Ovary (tissue), 9 donors: Measurements from ENCODE around the gene MEF2C. TPM values are rescaled to one million over a fixed set of nuclear protein-coding genes. Genes with fewer than 3 reads are reported as not detected.
A peak's percentile ranks its signal among the peaks of the same experiment; 100 is the strongest.

ENCODE experiments used
- DNase-seq, 5 donors: peaks; one replicate each; pipeline ENCODE4 v3.0.0-alpha.2; 2019 to 2020
- H3K27ac ChIP-seq, 2 donors: fragments of 200-600 bp; one replicate each; pipeline versions ENCODE4 v1.5.1 to v1.8.0; 2019 to 2022
- H3K27me3 ChIP-seq: fragments of 200-600 bp; one replicate; pipeline ENCODE4 v1.8.0; 2022
- H3K36me3 ChIP-seq: fragments of 200-600 bp; sonication (generic); one replicate; pipeline ENCODE4 v1.5.1; 2019
- H3K4me1 ChIP-seq: one replicate; pipeline ENCODE4 v1.8.1; 2013; ENCODE audit warnings: mild to moderate bottlenecking, moderate library complexity; ENCODE audit not compliant: insufficient read depth
- H3K4me3 ChIP-seq: fragments of 200-600 bp; sonication (generic); one replicate; pipeline ENCODE4 v1.5.1; 2017
- H3K9me3 ChIP-seq, 2 donors: fragments of 200-600 bp in 1 of 2; sonication (generic) in 1 of 2; one replicate each; pipeline versions ENCODE4 v1.5.1 to v1.8.1; 2013 to 2019; ENCODE audit warnings: mild to moderate bottlenecking in 1 of 2, moderate library complexity in 1 of 2
- CTCF ChIP-seq, 3 donors: fragments of 450-650 bp in 2 of 3; fragments of 200-600 bp in 1 of 3; IDR thresholded peaks; one replicate each; pipeline versions ENCODE4 v1.5.1 to v1.8.0; 2016 to 2022; ENCODE audit warnings: antibody characterized with exemption in 3 of 3, mild to moderate bottlenecking in 1 of 3
- EP300 ChIP-seq: sonication (generic); formaldehyde crosslinking; IDR thresholded peaks from one replicate; pipeline ENCODE4 v1.6.1; 2017; ENCODE audit warnings: antibody characterized with exemption
- POLR2A ChIP-seq: fragments of 450-650 bp; IDR thresholded peaks from one replicate; pipeline ENCODE4 v1.6.1; 2017; ENCODE audit warnings: antibody characterized with exemption, mild to moderate bottlenecking, moderate library complexity
- WGBS, 3 donors: extraction: QIAGEN DNeasy Blood & Tissue Kit in 1 of 3; methylation state at CpG; one replicate each; pipeline versions ENCODE4 v1.1.5 to v1.1.7; 2013 to 2017; 5-methylcytosine and 5-hydroxymethylcytosine counted together
- intact Hi-C, 4 donors: fragments of 100-400 bp; cut with DNase I; formaldehyde crosslinking; loops; one replicate each; pipeline versions ENCODE4 v1.11.0 to v1.15.1; 2022 to 2023
- polyA plus RNA-seq, 2 donors: library from polyadenylated mRNA; stranded (reverse); fragments of 200-250 nt in 1 of 2; fragments of 350-450 nt in 1 of 2; fragmentation: Illumina TruSeq in 1 of 2; extraction: RNeasy Lipid Tissue Mini Kit (QIAGEN cat#74804) in 1 of 2; gene quantifications; one replicate each; pipeline ENCODE4 v1.2.3, GENCODE V29; 2013 to 2014
- total RNA-seq, 7 donors: library from RNA; depleted of rRNA in 2 of 7; stranded (reverse); fragments of >200 nt in 2 of 7; fragmentation: NEBNext Ultra II Directional in 3 of 7; extraction: Animal tissue kit (Norgen Biotek cat#: 25700) in 3 of 7; gene quantifications; one replicate each; pipeline versions ENCODE4 v1.1.0 to v1.2.4, GENCODE V29; 2016 to 2023
- donor health status: DM: no; HTN: no; CAD: no; lungs with moderate emphysema.
- donor health status: DM: no; HTN: no; CAD: no.
- donor health status: Bipolar disorder and iron deficiency.
- donor health status: DM: yes; HTN: yes; CAD: no.
- donor health status: DM: no; HTN: no; CAD: no.
- donor health status: DM: yes; HTN: yes; CAD: no.

Gene MEF2C
- total and polyA plus RNA-seq, 9 donors, result 27.2 to 91.4 (median 73.8) TPM

GRCh38 chr5:88677376-88677895, 205.5 kb downstream of the MEF2C start:
- H3K4me1 ChIP-seq, result peaks cover 3% of the 10 kb centered on the region
- no peak overlapping the region for H3K27ac ChIP-seq
- H3K36me3 ChIP-seq, result no peaks in the 10 kb centered on the region
- peaks cover 7% of the 10 kb centered on the region for H3K27me3 ChIP-seq
- intact Hi-C loops, result no loop called here
- H3K4me3 ChIP-seq, result no peak overlapping the region
- 11 to 14% (median 13%) methylated on average over 4 of the region's 4 CpGs for WGBS, 3 donors
- no peak for TF ChIP-seq CTCF (IDR thresholded peaks at IDR 0.05)
- no peak for TF ChIP-seq POLR2A
- no peak for TF ChIP-seq EP300
- peaks cover 0 to 5% of the 10 kb centered on the region in 2 donors for H3K9me3 ChIP-seq
- DNase-seq, result no peak

GRCh38 chr5:88676637-88677375, 206.2 kb downstream of the MEF2C start:
- no peak for TF ChIP-seq CTCF (IDR thresholded peaks at IDR 0.05)
- no peak for TF ChIP-seq POLR2A
- TF ChIP-seq EP300, result no peak
- Histone ChIP-seq H3K27ac (no peak overlapping the region), H3K4me1 (peaks cover 3% of the 10 kb centered on the region), H3K9me3 (peaks cover 0 to 5% of the 10 kb centered on the region in 2 donors), H3K4me3 (no peak overlapping the region), H3K36me3 (no peaks in the 10 kb centered on the region), H3K27me3 (peaks cover 7% of the 10 kb centered on the region)
- 23 to 27% (median 24%) methylated on average over 8 of the region's 8 CpGs for WGBS, 3 donors
- no peak for DNase-seq
- intact Hi-C loops, result no loop called here

- peaks cover 7% of the 10 kb centered on the region for H3K27me3 ChIP-seq
- no peak for TF ChIP-seq CTCF (IDR thresholded peaks at IDR 0.05)
- TF ChIP-seq POLR2A, result no peak
- TF ChIP-seq EP300, result no peak
- peak in 2 of 5 donors; percentile 48 to 61 for DNase-seq
- H3K9me3 ChIP-seq, result peaks cover 0 to 5% of the 10 kb centered on the region in 2 donors
- no peak overlapping the region for H3K27ac ChIP-seq
- WGBS, 3 donors, result 2 to 3% (median 2%) methylated on average over 54 of the region's 54 CpGs
- intact Hi-C loops, result no loop called here
- H3K36me3 ChIP-seq, result no peaks in the 10 kb centered on the region
- H3K4me3 ChIP-seq, result peak overlapping the region; percentile 37
- H3K4me1 ChIP-seq, result peaks cover 3% of the 10 kb centered on the region
Observed at GRCh38 chr5:88675708-88676636, 207.0 kb downstream of the MEF2C start.

- Histone ChIP-seq H3K4me3 (peak overlapping the region; percentile 37), H3K27ac (peak overlapping the region in 1 of 2 donors; percentile 11), H3K4me1 (peaks cover 2% of the 10 kb centered on the region), H3K36me3 (no peaks in the 10 kb centered on the region), H3K9me3 (peaks cover 0 to 5% of the 10 kb centered on the region in 2 donors), H3K27me3 (peaks cover 7% of the 10 kb centered on the region)
- no peak for DNase-seq
- WGBS, 3 donors, result 11 to 17% (median 15%) methylated on average over 19 of the region's 19 CpGs
- intact Hi-C loops, result no loop called here
- TF ChIP-seq EP300, result no peak
- no peak for TF ChIP-seq POLR2A
- TF ChIP-seq CTCF (IDR thresholded peaks at IDR 0.05), result no peak
Observed at GRCh38 chr5:88675168-88675707, 207.7 kb downstream of the MEF2C start.
